Spleen (tissue), 7 donors: Measurements from ENCODE around the gene APP.

Experiments used
- POLR2AphosphoS5 ChIP-seq, 3 donors: sonication (generic); formaldehyde crosslinking; IDR thresholded peaks; one replicate each; pipeline ENCODE4 v1.5.1; 2017; ENCODE audit warnings: antibody characterized with exemption in 3 of 3
- TF ChIP-seq, protein P1 (sequence below), 11 experiments: fragments of 200-600 bp in 7 of 11; fragments of 450-650 bp in 4 of 11; sonication (generic) in 4 of 11; IDR thresholded peaks in 8 of 11; conservative IDR thresholded peaks in 3 of 11; 1 replicate in 7 of 11; 2 replicates in 4 of 11; pipeline versions ENCODE4 v1.4.0 to v1.8.0; 2016 to 2021; ENCODE audit warnings: antibody characterized with exemption in 11 of 11, inconsistent platforms in 4 of 11, mild to moderate bottlenecking in 1 of 11
- donor health status: DM: no; HTN: no; CAD: no; lungs with moderate emphysema.
- donor health status: DM: no; HTN: no; CAD: no.
- donor health status: DM: no; HTN: no; CAD: no.

DNA sequence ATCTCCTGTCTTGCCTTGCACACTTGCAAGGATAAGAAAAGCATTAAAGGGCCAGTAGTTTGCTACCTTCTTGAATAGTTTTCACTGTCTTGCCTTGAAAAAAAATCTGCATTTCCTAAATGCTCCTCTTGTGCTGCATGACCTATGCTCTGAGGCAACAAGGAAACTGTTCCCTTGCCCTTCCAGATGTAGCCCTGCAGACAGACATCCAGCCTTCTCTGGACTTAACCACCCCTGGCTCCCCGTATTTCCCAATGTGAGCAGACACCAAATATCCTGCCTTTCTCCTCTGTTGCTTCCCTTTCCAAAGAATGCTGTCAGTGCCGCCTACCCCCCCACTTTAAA, 258.2 kb downstream of the APP start:
- TF ChIP-seq, protein P1, sequence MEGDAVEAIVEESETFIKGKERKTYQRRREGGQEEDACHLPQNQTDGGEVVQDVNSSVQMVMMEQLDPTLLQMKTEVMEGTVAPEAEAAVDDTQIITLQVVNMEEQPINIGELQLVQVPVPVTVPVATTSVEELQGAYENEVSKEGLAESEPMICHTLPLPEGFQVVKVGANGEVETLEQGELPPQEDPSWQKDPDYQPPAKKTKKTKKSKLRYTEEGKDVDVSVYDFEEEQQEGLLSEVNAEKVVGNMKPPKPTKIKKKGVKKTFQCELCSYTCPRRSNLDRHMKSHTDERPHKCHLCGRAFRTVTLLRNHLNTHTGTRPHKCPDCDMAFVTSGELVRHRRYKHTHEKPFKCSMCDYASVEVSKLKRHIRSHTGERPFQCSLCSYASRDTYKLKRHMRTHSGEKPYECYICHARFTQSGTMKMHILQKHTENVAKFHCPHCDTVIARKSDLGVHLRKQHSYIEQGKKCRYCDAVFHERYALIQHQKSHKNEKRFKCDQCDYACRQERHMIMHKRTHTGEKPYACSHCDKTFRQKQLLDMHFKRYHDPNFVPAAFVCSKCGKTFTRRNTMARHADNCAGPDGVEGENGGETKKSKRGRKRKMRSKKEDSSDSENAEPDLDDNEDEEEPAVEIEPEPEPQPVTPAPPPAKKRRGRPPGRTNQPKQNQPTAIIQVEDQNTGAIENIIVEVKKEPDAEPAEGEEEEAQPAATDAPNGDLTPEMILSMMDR (IDR thresholded peaks at IDR 0.05 in 8 of 11, conservative IDR thresholded peaks at IDR 0.05 in 3 of 11) = no peak
- TF ChIP-seq POLR2AphosphoS5 (IDR thresholded peaks at IDR 0.05) = no peak
